Ishikawa (cell line): Measurements from ENCODE around the gene SSH2.

Source experiments
- CEBPB ChIP-seq: IDR thresholded peaks from 2 replicates; pipeline ENCODE4 v1.6.1; 2012
- CREB1 ChIP-seq: IDR thresholded peaks from 2 replicates; pipeline ENCODE4 v1.6.1; 2012; ENCODE audit warnings: low read depth
- EGR1 ChIP-seq: IDR thresholded peaks from 2 replicates; pipeline ENCODE4 v1.6.1; 2012
- EP300 ChIP-seq: IDR thresholded peaks from 2 replicates; pipeline ENCODE4 v1.6.1; 2012; ENCODE audit warnings: borderline replicate concordance
- FOXM1 ChIP-seq: IDR thresholded peaks from 2 replicates; pipeline ENCODE4 v1.6.1; 2012; ENCODE audit warnings: low read depth, borderline replicate concordance
- MAX ChIP-seq: IDR thresholded peaks from 2 replicates; pipeline ENCODE4 v1.6.1; 2012
- NFIC ChIP-seq: IDR thresholded peaks from 2 replicates; pipeline ENCODE4 v1.6.1; 2012
- RAD21 ChIP-seq: IDR thresholded peaks from 2 replicates; pipeline ENCODE4 v1.6.1; 2012; ENCODE audit warnings: low read depth
- REST ChIP-seq: IDR thresholded peaks from 2 replicates; pipeline ENCODE4 v1.6.1; 2012; ENCODE audit warnings: low read depth, mild to moderate bottlenecking
- TAF1 ChIP-seq: IDR thresholded peaks from 2 replicates; pipeline ENCODE4 v1.6.1; 2012; ENCODE audit warnings: low read depth, mild to moderate bottlenecking
- TCF12 ChIP-seq: IDR thresholded peaks from 2 replicates; pipeline ENCODE4 v1.6.1; 2012; ENCODE audit warnings: low read depth
- TEAD4 ChIP-seq: IDR thresholded peaks from 2 replicates; pipeline ENCODE4 v1.6.1; 2012
- USF1 ChIP-seq: IDR thresholded peaks from 2 replicates; pipeline ENCODE4 v1.6.1; 2012
- YY1 ChIP-seq: IDR thresholded peaks from 2 replicates; pipeline ENCODE4 v1.6.1; 2012; ENCODE audit warnings: low read depth
- ZBTB7A ChIP-seq: IDR thresholded peaks from 2 replicates; pipeline ENCODE4 v1.6.1; 2012; ENCODE audit warnings: low read depth

The SSH2 gene

GRCh38 chr17:29929533-29930408, at the start of gene SSH2:
Gene SSH2, minus strand, starts transcription at chr17:29930228. Its CDS starts 228 bp downstream, at chr17:29930000.
- TF ChIP-seq MAX = peak; percentile 84
- no peak for TF ChIP-seq REST
- TF ChIP-seq TEAD4 = 0 out of 2 replicates have a peak, but pooled peaks have one; percentile 8
- TF ChIP-seq EGR1 = no peak
- no peak for TF ChIP-seq CREB1
- peak; percentile 66 for TF ChIP-seq TAF1
- 0 out of 2 replicates have a peak, but pooled peaks have one; percentile 8 for TF ChIP-seq NFIC
- TF ChIP-seq ZBTB7A = peak; percentile 34; the same call in 1 of the 2 replicates
- no peak for TF ChIP-seq EP300
- no peak for TF ChIP-seq FOXM1
- no peak for TF ChIP-seq USF1
- no peak; the same call in 1 of the 2 replicates for TF ChIP-seq YY1
- TF ChIP-seq TCF12 = no peak

- TF ChIP-seq ZBTB7A = no peak
- no peak for TF ChIP-seq CREB1
- no peak for TF ChIP-seq RAD21
- TF ChIP-seq NFIC = no peak
- no peak for TF ChIP-seq FOXM1
- TF ChIP-seq CEBPB = no peak
- TF ChIP-seq TEAD4 = no peak
- TF ChIP-seq YY1 = no peak
- no peak for TF ChIP-seq USF1
- TF ChIP-seq MAX = no peak
- no peak for TF ChIP-seq REST
- TF ChIP-seq TAF1 = no peak
Observed at GRCh38 chr17:29977836-29978235, 47.8 kb upstream of the SSH2 start.

- TF ChIP-seq TAF1 = no peak
- TF ChIP-seq FOXM1 = no peak
- TF ChIP-seq CEBPB = no peak
- no peak for TF ChIP-seq NFIC
- no peak for TF ChIP-seq RAD21
- no peak for TF ChIP-seq REST
Observed at GRCh38 chr17:29973005-29973404, 43.0 kb upstream of the SSH2 start.

- TF ChIP-seq FOXM1 (peak; percentile 93), ZBTB7A (peak; percentile 76; the same call in 1 of the 2 replicates), EGR1 (no peak), REST (no peak), YY1 (peak; percentile 61; the same call in 1 of the 2 replicates), USF1 (no peak; the same call in 1 of the 2 replicates), NFIC (peak; percentile 92), CREB1 (no peak; the same call in 1 of the 2 replicates), TCF12 (peak; percentile 97), TAF1 (no peak), MAX (peak; percentile 48), RAD21 (0 out of 2 replicates have a peak, but pooled peaks have one; percentile 7), CEBPB (0 out of 2 replicates have a peak, but pooled peaks have one; percentile 38), EP300 (peak; percentile 89), TEAD4 (peak; percentile 88)
Observed at GRCh38 chr17:29972277-29972676, 42.2 kb upstream of the SSH2 start.
